Measurements from ENCODE around the gene GRIK3. TPM values are rescaled to one million over a fixed set of nuclear protein-coding genes. Genes with fewer than 3 reads are reported as not detected.

Gene GRIK3
- total RNA-seq, 4 donors from 2014 or later = under 0.01 to 0.16 TPM; not detected in 2

- TF ChIP-seq CTCF (IDR thresholded peaks at IDR 0.05; ENCODE audit: low read depth) = no peak
These were observed 189.4 kb downstream of the GRIK3 start for GRCh38 chr1:36844917-36845316.

- TF ChIP-seq CTCF (IDR thresholded peaks at IDR 0.05; ENCODE audit: low read depth) = no peak
These were observed 190.3 kb downstream of the GRIK3 start for GRCh38 chr1:36843906-36844610.

GRCh38 chr1:36843027-36843426 lies 191.3 kb downstream of the GRIK3 start:
- no peak for TF ChIP-seq CTCF (IDR thresholded peaks at IDR 0.05; ENCODE audit: low read depth)

GRCh38 chr1:36842448-36842847 lies 191.9 kb downstream of the GRIK3 start:
- no peak for TF ChIP-seq CTCF (IDR thresholded peaks at IDR 0.05; ENCODE audit: low read depth)

GRCh38 chr1:36839485-36839884 lies 194.8 kb downstream of the GRIK3 start:
- no peak for TF ChIP-seq CTCF (IDR thresholded peaks at IDR 0.05; ENCODE audit: low read depth)

- no peak for TF ChIP-seq CTCF (IDR thresholded peaks at IDR 0.05; ENCODE audit: low read depth)
These were observed 195.4 kb downstream of the GRIK3 start for GRCh38 chr1:36838888-36839287.

GRCh38 chr1:36836916-36837315 lies 197.4 kb downstream of the GRIK3 start:
- no peak for TF ChIP-seq CTCF (IDR thresholded peaks at IDR 0.05; ENCODE audit: low read depth)

Measured in subcutaneous adipose tissue (tissue), 4 donors.